ENCODE data around the gene UBN1.

- no peak for TF ChIP-seq POLR2AphosphoS5 (IDR thresholded peaks at IDR 0.05)
- TF ChIP-seq CTCF (IDR thresholded peaks at IDR 0.05): no peak
- TF ChIP-seq POLR2A (IDR thresholded peaks at IDR 0.05; ENCODE audit: low read depth): no peak
Measured at GRCh38 chr16:4850211-4850610, 2.9 kb downstream of the UBN1 start.

Measured in esophagus muscularis mucosa (tissue), 3 donors.